ENCODE measurements around the gene AACS.
A peak's percentile ranks its signal among the peaks of the same experiment; 100 is the strongest.

Gene AACS

DNA sequence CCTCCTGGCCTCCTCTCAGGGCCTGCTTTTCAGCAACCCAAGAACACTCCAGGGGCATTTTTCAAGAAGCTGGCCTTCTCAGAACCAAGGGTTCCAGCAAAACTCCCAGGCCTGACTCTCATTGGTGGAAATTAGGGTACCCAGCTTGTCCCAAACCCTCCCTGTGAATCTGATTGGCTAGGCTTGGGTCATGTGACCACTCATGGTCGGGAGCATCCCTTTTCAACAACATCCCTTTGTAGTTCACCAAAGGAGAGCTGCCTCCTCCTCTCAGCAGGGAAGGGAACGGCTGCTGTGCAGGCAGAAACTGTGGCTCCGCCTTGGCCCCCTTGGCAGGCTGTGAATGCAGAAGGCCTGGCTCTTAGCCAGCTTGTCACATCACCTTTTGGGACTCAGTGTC lies 94.5 kb downstream of the AACS start:
- DNase-seq = peak; percentile 55

DNA sequence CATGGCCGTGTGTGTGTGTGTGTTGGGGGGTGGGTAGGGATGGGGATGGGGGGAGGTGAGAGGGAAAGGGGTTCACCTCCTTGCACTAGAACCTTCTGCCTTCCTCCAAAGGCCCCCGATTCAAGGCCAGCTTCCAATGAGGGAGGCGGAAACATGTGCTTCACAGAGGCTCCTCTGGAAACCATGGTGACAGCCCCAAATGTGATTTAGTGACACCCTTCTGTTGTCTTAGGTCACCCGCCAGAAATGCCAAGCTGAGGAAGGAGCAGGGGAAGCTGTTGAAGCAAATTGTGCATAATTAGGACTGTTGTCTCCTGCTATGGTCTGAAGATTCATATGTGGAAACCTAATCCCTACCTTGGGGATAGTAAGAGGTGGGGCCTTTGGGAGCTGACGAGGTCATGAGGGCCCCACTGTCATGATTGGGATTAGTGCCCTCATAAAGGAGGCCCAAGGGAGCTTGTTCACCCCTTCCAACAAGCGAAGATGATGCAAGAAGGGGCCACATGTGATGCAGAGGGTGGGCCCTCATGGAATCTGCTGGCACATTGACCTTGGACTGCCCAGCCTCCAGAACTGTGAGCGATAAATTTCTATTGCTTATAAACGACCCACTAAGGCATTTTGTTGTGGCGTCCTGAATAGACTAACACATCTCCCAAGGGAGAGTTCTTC lies 95.2 kb downstream of the AACS start:
- DNase-seq = peak; percentile 29

DNA sequence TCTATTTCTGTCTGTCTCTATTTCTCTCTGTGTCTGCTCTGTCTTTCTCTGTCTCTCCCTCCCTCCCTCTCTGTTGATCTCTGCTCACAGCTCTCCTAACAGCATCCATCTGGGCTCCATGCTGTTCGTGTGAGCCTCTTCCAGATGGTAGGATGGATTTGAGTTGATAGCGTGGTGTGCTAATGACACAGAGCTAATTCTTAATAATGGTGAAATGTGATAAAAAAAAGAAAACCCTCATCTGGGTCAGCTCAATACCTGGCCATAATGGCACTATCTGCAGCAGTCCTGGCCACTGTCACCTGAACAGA lies 96.4 kb downstream of the AACS start:
- DNase-seq = peak; percentile 53

DNA sequence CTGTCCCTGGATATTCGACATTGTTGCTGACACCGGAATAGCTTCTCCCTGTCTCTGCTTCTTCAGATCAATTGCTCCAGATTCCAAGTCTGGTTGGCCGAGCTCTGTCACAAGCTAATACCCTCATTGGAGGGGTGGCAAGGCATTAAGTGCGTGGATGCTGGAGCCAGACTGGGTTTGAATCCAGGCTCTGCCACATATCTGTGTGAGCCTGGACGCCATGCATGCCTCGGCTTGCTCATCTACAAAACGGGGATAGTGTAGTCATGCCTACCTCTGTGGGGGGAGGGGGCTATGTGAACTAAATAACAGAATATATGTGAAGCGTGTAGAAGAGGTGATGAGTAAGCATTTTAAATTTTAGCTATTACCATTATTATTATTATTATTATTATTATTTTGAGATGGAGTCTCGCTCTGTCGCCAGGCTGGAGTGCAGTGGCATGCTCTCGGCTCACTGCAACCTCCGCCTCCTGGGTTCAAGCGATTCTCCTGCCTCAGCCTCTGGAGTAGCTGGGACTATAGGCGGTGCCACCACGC lies 97.3 kb downstream of the AACS start:
- DNase-seq = no peak

DNA sequence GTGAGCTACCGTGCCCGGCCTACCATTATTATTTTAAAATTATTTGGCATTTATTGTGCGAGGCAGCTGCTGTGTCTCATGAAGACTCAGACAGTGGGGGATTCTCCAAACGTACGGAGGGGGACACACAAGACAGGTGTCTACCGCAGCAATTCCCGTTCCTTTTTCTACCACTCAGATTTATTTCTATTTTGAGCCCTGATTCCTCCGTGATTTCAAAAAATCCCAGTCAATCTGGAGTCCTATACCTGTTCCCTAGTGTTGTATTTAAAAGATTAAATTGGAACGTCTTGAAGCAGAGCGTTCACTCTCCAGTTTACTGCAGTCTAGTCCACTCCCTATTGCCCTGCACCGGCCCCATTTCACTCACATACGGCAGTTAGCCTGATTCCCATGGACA lies 97.9 kb downstream of the AACS start:
- DNase-seq = no peak

DNA sequence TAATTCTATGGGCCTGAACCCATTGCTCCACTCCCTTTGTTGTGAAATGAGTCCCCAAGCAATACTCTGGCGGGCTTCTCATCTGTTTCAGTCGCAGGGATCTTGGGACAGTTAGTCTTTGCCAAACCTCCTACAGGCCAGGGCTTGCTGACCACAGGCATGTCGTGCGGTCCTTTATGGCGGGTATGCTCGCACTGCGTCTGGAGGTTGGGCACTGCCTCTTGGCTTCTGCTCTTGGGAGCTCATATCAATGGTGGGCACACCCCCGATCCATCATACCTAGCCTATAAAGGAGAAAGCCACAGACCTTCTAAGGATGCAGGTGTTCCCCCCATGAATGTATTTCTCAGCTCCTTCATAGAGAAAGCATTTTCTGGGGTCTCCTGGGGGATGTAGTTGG lies 99.3 kb downstream of the AACS start:
- no peak for DNase-seq

DNA sequence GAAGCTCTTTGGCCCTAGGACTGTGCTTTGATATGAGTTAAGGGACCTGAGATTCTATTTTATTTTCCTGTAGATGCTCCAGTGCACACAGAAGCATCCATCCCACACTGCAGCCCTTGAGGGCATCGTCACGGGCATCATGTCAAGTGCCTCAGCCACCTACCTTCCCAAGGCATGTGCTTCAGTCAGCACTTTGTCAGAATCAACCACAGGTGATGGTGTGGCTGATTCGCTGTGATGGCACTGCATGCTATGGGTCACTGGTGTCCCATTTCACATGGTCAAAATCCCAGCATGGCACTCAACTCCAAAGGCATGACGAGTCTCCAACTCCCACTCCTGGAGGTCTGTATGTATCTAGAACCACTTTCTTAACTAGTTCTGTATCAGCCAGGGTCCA lies 100.8 kb downstream of the AACS start:
- DNase-seq = no peak

DNA sequence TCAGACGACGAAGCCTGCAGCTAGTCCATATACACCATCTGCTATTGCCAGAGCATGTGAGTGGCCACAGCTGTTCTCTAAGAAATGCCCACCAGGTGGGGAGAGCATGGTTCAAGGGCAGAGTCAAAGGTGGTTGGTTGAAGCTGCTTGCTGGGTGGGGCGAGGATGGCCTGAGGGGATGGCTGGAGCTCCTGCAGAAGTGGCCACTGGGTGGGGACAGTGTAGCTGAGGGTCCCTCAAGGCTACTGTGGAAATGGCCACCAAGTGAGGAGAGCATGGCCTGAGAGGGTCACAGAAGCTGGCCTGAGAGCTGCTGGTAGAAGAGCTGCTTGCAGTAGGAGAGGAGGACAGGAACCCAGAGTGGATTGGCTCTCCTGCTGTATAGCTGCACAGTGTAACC lies 102.4 kb downstream of the AACS start:
- DNase-seq = no peak

DNA sequence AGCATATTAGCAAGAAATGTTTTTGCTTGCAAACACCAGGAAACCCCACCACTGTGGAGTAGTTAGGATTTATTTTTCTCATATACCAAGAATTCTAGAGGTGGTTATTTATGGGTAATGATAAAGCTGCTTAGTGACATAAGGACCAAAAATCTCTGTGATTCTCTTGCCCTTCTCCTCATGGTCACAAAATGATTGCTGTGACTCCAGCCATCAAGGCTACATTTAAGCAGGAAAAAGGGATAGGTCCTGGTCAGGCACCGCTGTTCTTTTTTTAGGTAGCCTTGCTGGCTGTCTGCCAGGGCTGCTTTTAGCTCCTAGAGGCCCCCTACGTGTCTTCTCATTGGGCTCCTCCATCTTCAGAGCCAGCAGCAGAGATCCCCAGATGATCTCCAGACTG lies 104.2 kb downstream of the AACS start:
- no peak for DNase-seq

DNA sequence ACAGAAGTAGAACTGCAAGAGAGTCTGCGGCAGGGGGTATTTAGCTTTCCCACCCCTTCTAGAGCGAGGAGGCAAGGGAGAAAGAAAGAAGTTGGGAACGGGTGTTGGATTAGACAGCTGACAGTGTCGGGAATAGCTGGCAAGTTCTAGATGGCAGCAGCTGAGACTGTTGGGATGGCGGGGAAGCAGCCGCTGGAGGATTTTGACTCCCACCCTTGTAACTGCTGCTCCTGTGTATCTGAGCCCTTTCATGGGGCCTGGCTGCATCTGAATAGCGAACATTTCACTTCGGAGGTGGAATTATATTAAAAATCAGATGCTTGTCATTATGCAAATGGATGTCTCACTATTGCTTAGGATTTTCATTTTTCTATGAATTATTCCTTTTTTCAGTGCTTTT lies 104.6 kb downstream of the AACS start:
- DNase-seq = no peak

DNA sequence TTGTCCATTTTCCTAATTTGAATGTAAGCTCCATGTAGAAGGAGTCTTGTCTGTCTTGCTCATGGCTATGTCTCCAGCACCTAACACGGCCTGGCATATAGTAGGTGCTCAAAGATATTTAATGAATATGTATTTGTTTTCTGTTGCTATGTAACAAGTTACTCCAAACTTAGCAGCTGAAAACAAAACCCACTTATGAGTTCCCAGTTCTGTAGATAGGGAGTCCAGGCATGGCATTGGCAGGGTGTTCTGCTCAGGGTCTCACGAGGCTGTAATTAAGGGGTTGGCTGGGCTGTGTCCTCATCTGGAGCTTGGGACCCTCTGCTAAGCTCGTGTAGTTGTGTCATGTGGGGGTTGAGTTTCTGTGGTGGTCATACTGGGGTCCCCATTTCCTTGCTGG lies 106.0 kb downstream of the AACS start:
- DNase-seq = no peak

DNA sequence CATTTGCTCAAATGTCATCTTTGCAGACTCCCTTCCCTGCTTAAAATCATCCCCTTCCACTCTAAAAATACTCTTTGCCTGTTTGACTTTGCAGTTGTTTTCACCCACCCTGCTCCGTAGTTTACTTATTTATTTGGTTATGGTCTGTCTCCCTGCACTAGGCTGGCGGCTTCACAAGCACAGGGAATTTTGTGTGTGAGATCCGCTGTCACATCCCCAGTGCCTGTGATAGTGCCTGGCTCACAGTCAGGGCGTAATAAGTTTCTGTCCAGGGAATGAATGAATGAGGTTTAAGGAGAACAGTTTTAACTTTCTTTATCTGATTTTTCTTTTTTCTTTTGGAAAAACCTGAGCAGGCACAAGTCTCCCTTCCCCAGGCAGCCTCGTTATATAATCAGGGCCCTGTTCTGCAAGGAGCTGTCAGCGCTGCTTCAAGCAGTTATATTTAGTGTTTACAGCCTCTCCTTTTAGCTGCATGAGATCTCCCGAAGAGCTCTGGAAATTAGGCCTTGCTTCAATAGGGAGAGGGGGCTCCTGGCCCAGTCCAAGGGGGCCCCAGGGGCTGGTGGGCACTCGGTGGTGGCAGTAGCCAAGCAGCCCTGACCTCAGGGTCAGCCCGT lies 107.1 kb downstream of the AACS start:
- no peak for DNase-seq

DNA sequence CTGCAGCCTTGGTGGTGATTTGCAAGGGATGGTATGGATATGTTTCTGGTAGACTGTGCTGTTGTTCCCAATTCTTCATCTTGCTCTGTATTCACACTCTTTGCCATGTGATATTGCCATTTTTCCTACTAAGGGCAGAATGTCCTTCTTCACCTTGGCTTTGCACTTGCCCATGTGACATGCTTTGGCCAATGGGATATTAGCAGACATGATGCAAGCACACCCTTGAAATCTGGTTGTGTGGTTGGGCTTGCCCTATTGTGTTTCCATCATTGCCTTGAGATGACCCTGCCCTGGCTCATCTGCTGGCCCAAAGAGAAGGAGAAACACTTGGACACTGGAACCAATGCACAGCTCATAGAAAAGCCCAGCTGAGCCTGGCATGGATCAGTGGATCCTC lies 110.3 kb downstream of the AACS start:
- no peak for DNase-seq

DNA sequence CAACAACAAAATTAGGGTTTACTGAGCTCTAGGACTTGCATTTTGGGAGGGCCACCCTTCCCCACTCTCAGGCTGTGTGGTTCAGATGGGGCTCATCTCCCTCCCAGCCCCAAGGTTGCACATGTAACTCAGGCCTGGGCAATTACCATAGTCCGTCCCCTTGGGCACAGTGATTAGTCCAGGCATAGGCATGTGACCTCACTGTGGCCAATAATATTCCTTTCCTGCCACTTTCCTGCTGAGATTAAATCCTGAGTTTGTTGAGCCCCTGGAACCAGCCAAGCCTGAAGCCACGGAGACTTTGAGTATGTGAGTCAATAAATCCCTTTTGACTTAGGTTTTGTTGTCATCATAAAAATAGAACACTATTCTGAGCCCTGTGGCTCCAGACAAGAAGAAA lies 113.0 kb downstream of the AACS start:
- DNase-seq = no peak

DNA sequence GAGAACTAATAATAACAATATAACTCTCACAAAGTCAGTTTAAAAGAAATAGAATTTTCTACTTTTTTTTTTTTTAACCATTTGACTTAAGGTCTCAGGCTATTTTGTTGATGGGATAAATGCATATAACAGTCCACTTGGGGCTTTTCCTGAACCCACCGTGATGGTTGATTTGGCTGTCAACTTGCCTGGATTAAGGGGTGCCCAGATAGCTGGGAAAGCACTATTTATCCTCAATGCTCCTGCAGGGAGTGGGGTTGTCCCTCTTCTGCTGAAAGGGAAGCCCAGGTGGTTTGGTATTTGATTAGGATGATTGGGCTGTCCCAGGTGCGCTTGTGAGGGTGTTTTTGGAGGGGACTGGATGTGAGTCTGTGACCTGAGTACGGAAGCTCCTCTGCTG lies 114.9 kb downstream of the AACS start:
- DNase-seq = no peak

DNA sequence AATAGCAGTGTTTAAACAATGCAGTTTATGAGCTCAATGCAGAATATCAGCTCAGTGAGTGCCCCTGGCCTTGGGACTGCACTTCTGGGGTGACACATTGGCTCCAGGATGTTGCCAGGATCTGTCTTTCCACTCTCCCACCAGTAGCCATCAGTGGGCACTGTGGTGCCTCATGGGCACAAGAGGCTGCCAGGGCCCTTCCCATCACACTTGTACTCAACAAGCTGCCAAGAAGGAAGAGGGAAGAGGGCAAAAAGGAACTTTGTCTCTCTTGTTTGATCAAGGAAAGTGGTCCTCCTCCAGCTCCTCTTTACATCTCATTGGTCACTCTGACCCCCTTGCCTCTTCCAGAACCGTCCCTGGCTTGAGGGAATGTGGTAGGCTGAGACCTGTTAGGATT lies 115.9 kb downstream of the AACS start:
- no peak for DNase-seq

DNA sequence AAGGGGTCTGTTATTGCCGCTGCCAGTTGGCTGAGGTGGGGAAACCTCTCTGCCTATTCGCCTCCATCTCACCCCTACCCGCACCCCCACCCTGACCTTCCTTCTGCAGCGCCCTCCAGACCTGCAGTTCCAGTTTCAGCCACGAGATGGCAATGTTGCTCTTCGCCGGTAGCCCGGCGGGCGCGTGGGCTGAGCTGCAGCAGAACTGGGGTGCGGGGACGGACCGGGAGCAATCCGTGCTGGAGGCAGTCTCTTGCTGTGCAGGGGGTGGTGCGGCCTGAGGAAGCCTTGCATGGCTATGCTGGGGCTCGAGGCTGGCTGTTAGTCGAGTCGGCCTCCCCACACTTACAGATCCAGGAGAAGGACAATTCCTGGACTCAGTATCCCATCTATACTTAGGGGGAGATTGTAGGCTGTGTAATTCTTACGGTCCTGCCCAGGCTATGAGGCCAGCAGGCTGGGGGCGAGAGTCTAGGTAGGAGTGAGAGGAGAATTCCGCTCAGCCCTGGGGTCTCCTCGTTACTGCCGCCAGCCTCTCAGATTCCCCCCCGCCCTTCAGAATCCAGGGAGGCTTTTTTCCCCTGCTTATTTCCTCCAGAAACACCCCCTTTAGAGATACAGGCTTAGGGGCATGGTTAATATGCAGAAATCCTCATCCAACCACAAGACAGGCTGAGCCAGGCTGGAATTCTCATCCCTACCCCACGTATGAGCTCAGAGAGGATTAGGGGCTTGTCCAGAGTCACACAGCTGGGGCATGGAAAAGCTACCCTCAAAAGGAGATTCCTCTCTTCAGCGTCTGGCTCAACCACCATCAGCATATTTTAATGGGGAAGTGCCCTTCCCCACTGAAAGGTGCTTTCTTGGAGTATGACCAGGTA lies 118.2 kb downstream of the AACS start:
- DNase-seq = peak; percentile 44

DNA sequence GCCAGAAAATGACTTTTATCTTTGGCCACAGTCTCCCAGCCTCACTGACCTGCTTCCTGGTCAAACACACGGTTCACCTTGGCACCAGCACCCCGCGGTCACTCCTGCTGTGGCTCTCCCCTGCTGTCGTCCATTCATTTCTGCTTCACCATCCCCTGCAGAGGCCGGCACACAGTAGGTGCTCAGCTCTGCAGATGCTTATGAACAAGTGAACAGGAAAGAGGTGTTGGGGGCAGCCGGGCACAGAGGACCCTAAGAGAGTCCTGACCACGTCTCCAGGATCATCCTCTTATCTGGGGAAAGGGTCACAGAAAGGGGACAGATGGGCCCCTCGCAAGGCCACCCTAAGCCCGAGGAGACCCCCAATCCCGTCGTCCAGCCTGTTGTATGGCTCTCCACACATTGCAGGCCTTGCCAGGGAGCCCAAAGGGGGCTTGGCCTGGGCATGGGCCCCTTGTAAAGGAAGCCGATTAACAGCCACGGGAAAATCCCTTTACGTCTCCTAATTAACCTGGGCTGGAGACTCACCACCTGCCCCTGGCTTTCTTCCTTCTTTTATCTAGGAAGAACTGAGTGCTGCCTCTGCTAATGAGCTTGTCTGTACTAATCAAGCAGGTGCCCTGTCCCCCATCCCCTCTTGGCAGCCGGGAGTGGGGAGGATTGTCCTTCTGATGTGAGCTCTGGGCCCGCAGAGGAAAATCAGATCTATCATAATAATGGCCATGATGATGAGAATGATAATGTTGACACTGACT lies 119.2 kb downstream of the AACS start:
- DNase-seq = no peak

DNA sequence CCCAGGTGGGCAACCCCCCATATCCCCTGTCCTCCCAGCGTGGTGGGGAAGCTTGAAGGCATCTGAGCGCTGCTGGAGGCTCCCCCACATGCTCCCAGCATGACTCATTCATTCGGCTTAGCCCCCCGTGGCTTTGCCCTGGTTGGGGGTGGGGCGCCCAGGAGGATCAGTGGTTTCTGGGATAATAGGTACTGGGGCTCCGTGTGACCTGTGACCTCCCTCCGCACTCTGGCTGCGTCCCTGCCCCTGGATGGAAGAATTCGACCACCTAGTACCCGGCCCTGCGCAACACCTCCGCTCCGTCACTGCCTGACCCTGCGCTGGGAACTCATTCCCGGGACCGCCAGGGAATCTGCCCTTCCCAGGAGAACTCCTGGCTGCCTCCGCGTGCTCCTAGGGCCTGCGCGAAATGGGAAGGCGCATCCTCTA lies 120.1 kb downstream of the AACS start:
- DNase-seq = no peak

DNA sequence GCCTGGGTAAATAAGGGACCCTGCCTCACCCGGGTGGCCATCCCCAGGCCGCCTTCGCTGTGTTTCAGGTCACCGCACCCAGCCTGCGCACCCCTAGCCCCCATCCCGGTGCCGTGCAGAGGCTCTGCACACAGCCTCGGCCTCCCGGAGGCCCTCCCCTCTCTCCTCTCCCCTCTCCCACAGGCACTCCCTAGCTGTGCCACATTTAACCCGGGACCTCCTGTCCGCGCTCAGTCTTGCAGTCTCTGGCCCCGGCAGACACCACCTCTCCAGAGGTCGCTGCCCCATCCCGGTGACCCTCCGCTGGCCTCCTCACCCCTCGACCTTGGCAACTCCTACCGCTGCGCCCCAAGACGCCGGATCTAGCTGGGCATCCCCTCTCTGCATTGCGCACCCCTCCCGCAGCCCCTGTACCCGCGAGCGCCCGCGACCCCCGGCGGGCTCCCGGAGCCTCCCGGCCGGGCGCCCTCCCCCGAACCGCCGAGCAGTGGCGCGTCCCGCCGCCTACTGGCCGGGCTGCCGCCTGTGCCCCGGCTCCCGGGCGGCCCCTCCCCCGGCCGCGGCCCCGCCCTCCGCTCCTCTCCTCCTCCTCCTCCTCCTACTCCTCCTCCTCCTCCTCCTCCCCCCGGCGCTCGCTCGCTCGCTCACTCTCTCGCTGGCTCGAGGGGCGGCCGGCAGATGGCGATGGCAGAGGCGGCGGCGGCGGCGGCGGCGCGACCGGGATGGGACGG lies 120.7 kb downstream of the AACS start, which contains the start of gene TMEM132B:
TSS of gene TMEM132B (plus strand) at position 647 of the 731 bp plus-strand sequence.
- DNase-seq = peak; percentile 76

DNA sequence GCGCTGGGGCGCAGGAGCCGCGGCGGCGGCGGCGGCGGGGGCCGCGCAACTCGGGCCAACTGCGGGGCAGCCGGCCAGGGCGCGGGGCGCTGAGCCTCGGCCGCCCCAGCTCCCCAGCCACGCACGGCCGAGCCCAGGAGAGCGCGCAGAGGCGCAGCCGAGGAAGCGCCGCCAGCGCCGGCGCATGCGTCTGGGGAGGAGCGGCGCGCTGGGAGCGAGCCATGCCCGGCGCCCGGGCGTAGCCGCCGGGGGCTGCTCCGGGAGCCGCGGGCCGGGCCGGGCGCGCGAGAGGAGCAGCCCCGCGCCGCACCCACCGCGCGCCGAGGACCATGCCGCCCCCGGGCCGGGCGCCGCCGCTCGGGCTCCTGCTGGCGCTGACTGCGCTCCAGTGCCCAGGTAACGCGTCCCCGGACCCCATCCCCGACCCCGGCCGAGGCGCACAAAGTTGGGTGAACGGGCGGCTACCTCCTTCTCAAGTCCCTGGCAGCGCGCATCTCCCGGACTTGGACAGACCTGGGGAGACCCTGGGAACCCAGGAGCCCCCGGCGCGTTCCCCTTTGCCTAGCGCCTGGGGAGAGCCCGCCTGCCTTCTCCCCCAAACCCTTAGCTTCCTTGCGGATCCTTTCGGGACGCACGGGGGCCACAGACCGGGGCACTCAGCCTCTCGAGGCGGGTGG lies 121.4 kb downstream of the AACS start:
- DNase-seq = peak; percentile 63
